ENCODE results near the gene TBL3.

Gene TBL3

DNA sequence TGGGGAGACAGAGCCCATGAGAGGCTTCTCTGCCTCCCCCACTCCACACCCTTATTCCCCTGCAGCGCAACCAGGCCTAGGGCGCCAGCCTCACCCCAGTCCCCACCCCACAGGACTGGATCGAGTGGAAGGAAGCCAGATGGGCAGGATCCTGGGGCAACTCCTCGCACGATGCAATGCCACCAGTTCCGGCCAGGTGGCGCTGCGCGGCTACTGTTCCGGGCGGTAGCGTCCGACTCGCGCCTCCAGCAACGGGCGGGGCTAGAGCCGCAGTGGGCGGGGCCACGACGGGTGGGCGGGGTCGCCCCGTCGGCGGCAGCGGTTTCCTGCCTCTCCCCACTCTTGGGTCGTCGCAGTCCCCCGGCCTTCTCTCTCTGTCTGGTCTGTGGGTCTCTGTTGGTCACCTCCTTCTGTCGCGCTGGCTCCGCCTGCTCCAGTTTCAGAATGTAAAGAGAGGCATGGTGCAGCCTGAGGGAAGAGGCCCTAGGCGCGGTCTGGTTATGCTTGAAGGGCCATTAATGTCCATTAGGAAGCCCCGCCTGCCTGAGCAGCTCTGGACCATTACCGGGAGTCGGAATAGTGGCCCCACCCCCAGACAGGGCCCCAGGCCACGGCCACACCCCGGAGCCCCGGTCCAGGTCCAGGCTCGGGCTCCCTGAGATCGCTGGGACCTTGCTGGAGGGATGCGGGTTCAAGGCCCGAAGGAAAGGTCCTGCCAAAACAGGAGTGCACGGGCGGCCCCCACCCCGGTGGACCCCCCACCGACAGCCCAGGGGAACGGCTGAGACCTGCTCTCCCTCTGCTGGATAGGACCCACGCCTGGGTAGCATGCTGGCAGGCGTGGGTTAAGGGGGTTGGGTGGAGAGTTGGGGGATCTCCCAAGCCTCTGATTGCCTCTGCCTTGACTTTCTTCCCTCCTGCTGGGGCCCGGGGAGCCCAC, 51.5 kb downstream of the TBL3 start (continued):
- TF ChIP-seq, protein P1, sequence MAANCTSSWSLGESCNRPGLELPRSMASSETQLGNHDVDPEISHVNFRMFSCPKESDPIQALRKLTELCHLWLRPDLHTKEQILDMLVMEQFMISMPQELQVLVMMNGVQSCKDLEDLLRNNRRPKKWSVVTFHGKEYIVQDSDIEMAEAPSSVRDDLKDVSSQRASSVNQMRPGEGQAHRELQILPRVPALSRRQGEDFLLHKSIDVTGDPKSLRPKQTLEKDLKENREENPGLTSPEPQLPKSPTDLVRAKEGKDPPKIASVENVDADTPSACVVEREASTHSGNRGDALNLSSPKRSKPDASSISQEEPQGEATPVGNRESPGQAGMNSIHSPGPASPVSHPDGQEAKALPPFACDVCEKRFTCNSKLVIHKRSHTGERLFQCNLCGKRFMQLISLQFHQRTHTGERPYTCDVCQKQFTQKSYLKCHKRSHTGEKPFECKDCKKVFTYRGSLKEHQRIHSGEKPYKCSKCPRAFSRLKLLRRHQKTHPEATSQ (tag by site-specific recombination; IDR thresholded peaks at IDR 0.05): no peak
- 0 out of 2 replicates have a peak, but pooled peaks have one; percentile 8 for TF ChIP-seq ZNF341 (tag by site-specific recombination; IDR thresholded peaks at IDR 0.05; ENCODE audit: low read depth)
- peak; percentile 76 for TF ChIP-seq KLF16 (tag by site-specific recombination; IDR thresholded peaks at IDR 0.05)
- TF ChIP-seq, protein P2, sequence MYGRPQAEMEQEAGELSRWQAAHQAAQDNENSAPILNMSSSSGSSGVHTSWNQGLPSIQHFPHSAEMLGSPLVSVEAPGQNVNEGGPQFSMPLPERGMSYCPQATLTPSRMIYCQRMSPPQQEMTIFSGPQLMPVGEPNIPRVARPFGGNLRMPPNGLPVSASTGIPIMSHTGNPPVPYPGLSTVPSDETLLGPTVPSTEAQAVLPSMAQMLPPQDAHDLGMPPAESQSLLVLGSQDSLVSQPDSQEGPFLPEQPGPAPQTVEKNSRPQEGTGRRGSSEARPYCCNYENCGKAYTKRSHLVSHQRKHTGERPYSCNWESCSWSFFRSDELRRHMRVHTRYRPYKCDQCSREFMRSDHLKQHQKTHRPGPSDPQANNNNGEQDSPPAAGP (tag by site-specific recombination; IDR thresholded peaks at IDR 0.05): peak; percentile 69; the same call in 1 of the 2 replicates
- 0 out of 2 replicates have a peak, but pooled peaks have one; percentile 18 for TF ChIP-seq ZFP37 (tag by site-specific recombination; IDR thresholded peaks at IDR 0.05)
- TF ChIP-seq, protein P3, sequence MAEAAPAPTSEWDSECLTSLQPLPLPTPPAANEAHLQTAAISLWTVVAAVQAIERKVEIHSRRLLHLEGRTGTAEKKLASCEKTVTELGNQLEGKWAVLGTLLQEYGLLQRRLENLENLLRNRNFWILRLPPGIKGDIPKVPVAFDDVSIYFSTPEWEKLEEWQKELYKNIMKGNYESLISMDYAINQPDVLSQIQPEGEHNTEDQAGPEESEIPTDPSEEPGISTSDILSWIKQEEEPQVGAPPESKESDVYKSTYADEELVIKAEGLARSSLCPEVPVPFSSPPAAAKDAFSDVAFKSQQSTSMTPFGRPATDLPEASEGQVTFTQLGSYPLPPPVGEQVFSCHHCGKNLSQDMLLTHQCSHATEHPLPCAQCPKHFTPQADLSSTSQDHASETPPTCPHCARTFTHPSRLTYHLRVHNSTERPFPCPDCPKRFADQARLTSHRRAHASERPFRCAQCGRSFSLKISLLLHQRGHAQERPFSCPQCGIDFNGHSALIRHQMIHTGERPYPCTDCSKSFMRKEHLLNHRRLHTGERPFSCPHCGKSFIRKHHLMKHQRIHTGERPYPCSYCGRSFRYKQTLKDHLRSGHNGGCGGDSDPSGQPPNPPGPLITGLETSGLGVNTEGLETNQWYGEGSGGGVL (tag by site-specific recombination; IDR thresholded peaks at IDR 0.05): no peak; the same call in 1 of the 2 replicates
- TF ChIP-seq ZSCAN30 (tag by site-specific recombination; IDR thresholded peaks at IDR 0.05): peak; percentile 66; the same call in 1 of the 2 replicates
- TF ChIP-seq ZNF416 (tag by site-specific recombination; IDR thresholded peaks at IDR 0.05): no peak
- TF ChIP-seq, protein P4, sequence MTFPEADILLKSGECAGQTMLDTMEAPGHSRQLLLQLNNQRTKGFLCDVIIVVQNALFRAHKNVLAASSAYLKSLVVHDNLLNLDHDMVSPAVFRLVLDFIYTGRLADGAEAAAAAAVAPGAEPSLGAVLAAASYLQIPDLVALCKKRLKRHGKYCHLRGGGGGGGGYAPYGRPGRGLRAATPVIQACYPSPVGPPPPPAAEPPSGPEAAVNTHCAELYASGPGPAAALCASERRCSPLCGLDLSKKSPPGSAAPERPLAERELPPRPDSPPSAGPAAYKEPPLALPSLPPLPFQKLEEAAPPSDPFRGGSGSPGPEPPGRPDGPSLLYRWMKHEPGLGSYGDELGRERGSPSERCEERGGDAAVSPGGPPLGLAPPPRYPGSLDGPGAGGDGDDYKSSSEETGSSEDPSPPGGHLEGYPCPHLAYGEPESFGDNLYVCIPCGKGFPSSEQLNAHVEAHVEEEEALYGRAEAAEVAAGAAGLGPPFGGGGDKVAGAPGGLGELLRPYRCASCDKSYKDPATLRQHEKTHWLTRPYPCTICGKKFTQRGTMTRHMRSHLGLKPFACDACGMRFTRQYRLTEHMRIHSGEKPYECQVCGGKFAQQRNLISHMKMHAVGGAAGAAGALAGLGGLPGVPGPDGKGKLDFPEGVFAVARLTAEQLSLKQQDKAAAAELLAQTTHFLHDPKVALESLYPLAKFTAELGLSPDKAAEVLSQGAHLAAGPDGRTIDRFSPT (tag by site-specific recombination; IDR thresholded peaks at IDR 0.05): peak; percentile 64; the same call in 1 of the 2 replicates
- TF ChIP-seq ZNF792 (tag by site-specific recombination; IDR thresholded peaks at IDR 0.05): no peak
- no peak for TF ChIP-seq ZNF585B (tag by site-specific recombination; IDR thresholded peaks at IDR 0.05)
- no peak for TF ChIP-seq ZNF521 (tag by site-specific recombination; IDR thresholded peaks at IDR 0.05)
- TF ChIP-seq ZNF155 (tag by site-specific recombination; IDR thresholded peaks at IDR 0.05): no peak
- TF ChIP-seq, protein P5, sequence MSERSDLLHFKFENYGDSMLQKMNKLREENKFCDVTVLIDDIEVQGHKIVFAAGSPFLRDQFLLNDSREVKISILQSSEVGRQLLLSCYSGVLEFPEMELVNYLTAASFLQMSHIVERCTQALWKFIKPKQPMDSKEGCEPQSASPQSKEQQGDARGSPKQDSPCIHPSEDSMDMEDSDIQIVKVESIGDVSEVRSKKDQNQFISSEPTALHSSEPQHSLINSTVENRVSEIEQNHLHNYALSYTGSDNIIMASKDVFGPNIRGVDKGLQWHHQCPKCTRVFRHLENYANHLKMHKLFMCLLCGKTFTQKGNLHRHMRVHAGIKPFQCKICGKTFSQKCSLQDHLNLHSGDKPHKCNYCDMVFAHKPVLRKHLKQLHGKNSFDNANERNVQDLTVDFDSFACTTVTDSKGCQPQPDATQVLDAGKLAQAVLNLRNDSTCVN (tag by site-specific recombination; optimal IDR thresholded peaks at IDR 0.05): peak; percentile 57
- no peak for TF ChIP-seq ZBTB7A (tag by site-specific recombination; IDR thresholded peaks at IDR 0.05; ENCODE audit: low read depth)
- TF ChIP-seq ZNF140 (tag by site-specific recombination; IDR thresholded peaks at IDR 0.05): peak; percentile 63; the same call in 1 of the 2 replicates
- peak; percentile 49 for TF ChIP-seq ZNF654 (tag by site-specific recombination; IDR thresholded peaks at IDR 0.05; ENCODE audit: low read depth)
- TF ChIP-seq ZNF571 (tag by site-specific recombination; IDR thresholded peaks at IDR 0.05): no peak
- TF ChIP-seq, protein P6, sequence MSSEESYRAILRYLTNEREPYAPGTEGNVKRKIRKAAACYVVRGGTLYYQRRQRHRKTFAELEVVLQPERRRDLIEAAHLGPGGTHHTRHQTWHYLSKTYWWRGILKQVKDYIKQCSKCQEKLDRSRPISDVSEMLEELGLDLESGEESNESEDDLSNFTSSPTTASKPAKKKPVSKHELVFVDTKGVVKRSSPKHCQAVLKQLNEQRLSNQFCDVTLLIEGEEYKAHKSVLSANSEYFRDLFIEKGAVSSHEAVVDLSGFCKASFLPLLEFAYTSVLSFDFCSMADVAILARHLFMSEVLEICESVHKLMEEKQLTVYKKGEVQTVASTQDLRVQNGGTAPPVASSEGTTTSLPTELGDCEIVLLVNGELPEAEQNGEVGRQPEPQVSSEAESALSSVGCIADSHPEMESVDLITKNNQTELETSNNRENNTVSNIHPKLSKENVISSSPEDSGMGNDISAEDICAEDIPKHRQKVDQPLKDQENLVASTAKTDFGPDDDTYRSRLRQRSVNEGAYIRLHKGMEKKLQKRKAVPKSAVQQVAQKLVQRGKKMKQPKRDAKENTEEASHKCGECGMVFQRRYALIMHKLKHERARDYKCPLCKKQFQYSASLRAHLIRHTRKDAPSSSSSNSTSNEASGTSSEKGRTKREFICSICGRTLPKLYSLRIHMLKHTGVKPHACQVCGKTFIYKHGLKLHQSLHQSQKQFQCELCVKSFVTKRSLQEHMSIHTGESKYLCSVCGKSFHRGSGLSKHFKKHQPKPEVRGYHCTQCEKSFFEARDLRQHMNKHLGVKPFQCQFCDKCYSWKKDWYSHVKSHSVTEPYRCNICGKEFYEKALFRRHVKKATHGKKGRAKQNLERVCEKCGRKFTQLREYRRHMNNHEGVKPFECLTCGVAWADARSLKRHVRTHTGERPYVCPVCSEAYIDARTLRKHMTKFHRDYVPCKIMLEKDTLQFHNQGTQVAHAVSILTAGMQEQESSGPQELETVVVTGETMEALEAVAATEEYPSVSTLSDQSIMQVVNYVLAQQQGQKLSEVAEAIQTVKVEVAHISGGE (tag by site-specific recombination; conservative IDR thresholded peaks at IDR 0.05; ENCODE audit: low read depth): no peak
- peak; percentile 85 for TF ChIP-seq OSR2 (tag by site-specific recombination; IDR thresholded peaks at IDR 0.05)
- TF ChIP-seq SETDB1 (IDR thresholded peaks at IDR 0.05; ENCODE audit: insufficient read length, low read length): no peak
- TF ChIP-seq ZNF132 (tag by site-specific recombination; IDR thresholded peaks at IDR 0.05; ENCODE audit: borderline replicate concordance): no peak
- no peak for TF ChIP-seq ZNF211 (tag by site-specific recombination; IDR thresholded peaks at IDR 0.05; ENCODE audit: low read depth)
- peak; percentile 87; the same call in 1 of the 2 replicates for TF ChIP-seq KLF8 (tag by site-specific recombination; IDR thresholded peaks at IDR 0.05)
- TF ChIP-seq ZNF48 (tag by site-specific recombination; IDR thresholded peaks at IDR 0.05): no peak
- TF ChIP-seq ZNF335 (tag by site-specific recombination; conservative IDR thresholded peaks at IDR 0.05): peak; percentile 98
- TF ChIP-seq KLF7 (tag by site-specific recombination; IDR thresholded peaks at IDR 0.05; ENCODE audit: borderline replicate concordance): 0 out of 2 replicates have a peak, but pooled peaks have one; percentile 14
- 0 out of 2 replicates have a peak, but pooled peaks have one; percentile 15 for TF ChIP-seq ZNF843 (tag by site-specific recombination; IDR thresholded peaks at IDR 0.05)

Measured in HEK293 (cell line).